GM19455 (cell line): Measurements from ENCODE around the gene GPLD1.
"Not testable (repeated sequence)": the region's sequence is repeated elsewhere in the genome, so short reads cannot be mapped to it uniquely, and the experiment has no call there.

Experiments used
- ATAC-seq: cut with Tn5 transposase; IDR thresholded peaks from one replicate; pipeline ENCODE4 v1.9.1; 2021; ENCODE audit not compliant: unreplicated experiment

The GPLD1 gene

GRCh38 chr6:24415753-24416152, 73.6 kb downstream of the GPLD1 start:
- no peak for ATAC-seq

- not testable (repeated sequence) for ATAC-seq
Observed at GRCh38 chr6:24414531-24414930, 74.8 kb downstream of the GPLD1 start.

GRCh38 chr6:24412294-24412693, 77.1 kb downstream of the GPLD1 start:
- ATAC-seq, result no peak

- ATAC-seq, result no peak
Observed at GRCh38 chr6:24410622-24411021, 78.8 kb downstream of the GPLD1 start.

GRCh38 chr6:24408719-24409410, 80.5 kb downstream of the GPLD1 start:
- ATAC-seq, result peak; percentile 87

GRCh38 chr6:24405262-24405661, 84.1 kb downstream of the GPLD1 start:
- no peak for ATAC-seq

- no peak for ATAC-seq
Observed at GRCh38 chr6:24403501-24403824, 85.9 kb downstream of the GPLD1 start.

- peak; percentile 94 for ATAC-seq
Observed at GRCh38 chr6:24402697-24403500, 86.5 kb downstream of the GPLD1 start, which contains the start of gene MRS2. Gene MRS2 (plus strand): TSS chr6:24402936. CDS start chr6:24403047, 111 bp downstream.

GRCh38 chr6:24401458-24401857, 87.9 kb downstream of the GPLD1 start:
- ATAC-seq, result no peak

- not testable (repeated sequence) for ATAC-seq
Observed at GRCh38 chr6:24400045-24401039, 89.0 kb downstream of the GPLD1 start.

GRCh38 chr6:24397631-24398030, 91.7 kb downstream of the GPLD1 start:
- ATAC-seq, result no peak

GRCh38 chr6:24396824-24397223, 92.6 kb downstream of the GPLD1 start:
- ATAC-seq, result no peak

GRCh38 chr6:24394780-24395437, 94.5 kb downstream of the GPLD1 start:
- ATAC-seq, result no peak

- ATAC-seq, result no peak
Observed at GRCh38 chr6:24394061-24394779, 95.2 kb downstream of the GPLD1 start.

- ATAC-seq, result peak; percentile 65
Observed at GRCh38 chr6:24391756-24392405, 97.5 kb downstream of the GPLD1 start.

GRCh38 chr6:24391208-24391607, 98.2 kb downstream of the GPLD1 start:
- ATAC-seq, result no peak

- no peak for ATAC-seq
Observed at GRCh38 chr6:24387818-24388217, 101.6 kb downstream of the GPLD1 start.

GRCh38 chr6:24385536-24386269, 103.7 kb downstream of the GPLD1 start:
- ATAC-seq, result no peak
